ENCODE results near the gene SLC26A9. TPM values are rescaled to one million over a fixed set of nuclear protein-coding genes. Genes with fewer than 3 reads are reported as not detected.

The SLC26A9 gene
- total RNA-seq, 1 experiment from 2014 or later, result not detected

DNA sequence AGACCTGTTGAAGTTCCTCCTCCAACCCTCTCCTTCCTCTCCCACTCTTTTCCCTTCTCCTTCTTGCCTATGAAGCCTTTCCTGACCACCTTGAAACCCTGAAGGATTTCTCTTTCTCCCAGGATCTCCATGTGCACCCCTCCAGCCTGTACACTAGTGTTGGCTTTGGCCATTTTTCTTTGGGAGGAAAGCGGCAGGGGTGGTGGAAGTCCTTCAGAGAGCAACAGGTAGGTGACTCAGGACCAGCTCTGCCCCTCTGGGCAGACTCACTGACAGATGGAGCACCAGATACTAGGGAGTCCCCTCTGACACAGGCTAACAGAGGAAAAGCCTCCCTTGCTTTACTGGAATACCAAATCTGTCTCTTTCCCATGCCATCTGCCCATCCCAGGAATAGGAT is 4.6 kb downstream of the SLC26A9 start:
- H3K27ac ChIP-seq (ENCODE audit: low read length), result no peak overlapping the region
- TF ChIP-seq, protein P1, sequence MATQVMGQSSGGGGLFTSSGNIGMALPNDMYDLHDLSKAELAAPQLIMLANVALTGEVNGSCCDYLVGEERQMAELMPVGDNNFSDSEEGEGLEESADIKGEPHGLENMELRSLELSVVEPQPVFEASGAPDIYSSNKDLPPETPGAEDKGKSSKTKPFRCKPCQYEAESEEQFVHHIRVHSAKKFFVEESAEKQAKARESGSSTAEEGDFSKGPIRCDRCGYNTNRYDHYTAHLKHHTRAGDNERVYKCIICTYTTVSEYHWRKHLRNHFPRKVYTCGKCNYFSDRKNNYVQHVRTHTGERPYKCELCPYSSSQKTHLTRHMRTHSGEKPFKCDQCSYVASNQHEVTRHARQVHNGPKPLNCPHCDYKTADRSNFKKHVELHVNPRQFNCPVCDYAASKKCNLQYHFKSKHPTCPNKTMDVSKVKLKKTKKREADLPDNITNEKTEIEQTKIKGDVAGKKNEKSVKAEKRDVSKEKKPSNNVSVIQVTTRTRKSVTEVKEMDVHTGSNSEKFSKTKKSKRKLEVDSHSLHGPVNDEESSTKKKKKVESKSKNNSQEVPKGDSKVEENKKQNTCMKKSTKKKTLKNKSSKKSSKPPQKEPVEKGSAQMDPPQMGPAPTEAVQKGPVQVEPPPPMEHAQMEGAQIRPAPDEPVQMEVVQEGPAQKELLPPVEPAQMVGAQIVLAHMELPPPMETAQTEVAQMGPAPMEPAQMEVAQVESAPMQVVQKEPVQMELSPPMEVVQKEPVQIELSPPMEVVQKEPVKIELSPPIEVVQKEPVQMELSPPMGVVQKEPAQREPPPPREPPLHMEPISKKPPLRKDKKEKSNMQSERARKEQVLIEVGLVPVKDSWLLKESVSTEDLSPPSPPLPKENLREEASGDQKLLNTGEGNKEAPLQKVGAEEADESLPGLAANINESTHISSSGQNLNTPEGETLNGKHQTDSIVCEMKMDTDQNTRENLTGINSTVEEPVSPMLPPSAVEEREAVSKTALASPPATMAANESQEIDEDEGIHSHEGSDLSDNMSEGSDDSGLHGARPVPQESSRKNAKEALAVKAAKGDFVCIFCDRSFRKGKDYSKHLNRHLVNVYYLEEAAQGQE (IDR thresholded peaks at IDR 0.05; ENCODE audit: insufficient read depth in 1 of 2, low read depth in 2 of 2, low read length in 1 of 2), result no peak
- TF ChIP-seq POLR2AphosphoS5 (IDR thresholded peaks at IDR 0.05; ENCODE audit: low read depth, low read length) (no peak), TCF7L2 (IDR thresholded peaks at IDR 0.05; ENCODE audit: low read depth, low read length) (no peak), CTCF (IDR thresholded peaks at IDR 0.05) (no peak), SIN3A (IDR thresholded peaks at IDR 0.05; ENCODE audit: borderline replicate concordance, insufficient read depth, low read depth, low read length) (no peak)
- H3K36me3 ChIP-seq (ENCODE audit: control insufficient read depth, insufficient read depth, low read length), result no peaks in the 10 kb centered on the region
- no peak overlapping the region for H3K4me3 ChIP-seq (ENCODE audit: low read depth in 2 of 2, low read length in 2 of 2)
- H3K4me1 ChIP-seq (ENCODE audit: control insufficient read depth, insufficient read depth, low read length), result no peaks in the 10 kb centered on the region
- in situ Hi-C loops (cut with HindIII; ENCODE audit: low pct_unique_long_range_greater_than_20kb, low sequenced_read_pairs), result no loop called here
- intact Hi-C loops (cut with micrococcal nuclease; ENCODE audit: unreplicated experiment), result no loop called here
- BruUV-seq (replicated peaks), result no TSS peak
- ChIA-PET POLR2A (no interaction called here), CTCF (no interaction called here)
- H3K27me3 ChIP-seq (ENCODE audit: control insufficient read depth, insufficient read depth, low read length), result peaks cover 6% of the 10 kb centered on the region; the same call in 1 of the 2 replicates
- DNase-seq (ENCODE audit: low read depth, low spot score) (no peak), ATAC-seq (no peak)
- no peaks in the 10 kb centered on the region for H3K9me3 ChIP-seq (ENCODE audit: control insufficient read depth, insufficient read depth, low read depth, low read length)

GRCh38 chr1:205936846-205937586 is 6.2 kb downstream of the SLC26A9 start:
- no peak overlapping the region for H3K4me3 ChIP-seq (ENCODE audit: low read depth in 2 of 2, low read length in 2 of 2)
- H3K36me3 ChIP-seq (ENCODE audit: control insufficient read depth, insufficient read depth, low read length), result no peaks in the 10 kb centered on the region
- in situ Hi-C loops (cut with HindIII; ENCODE audit: low pct_unique_long_range_greater_than_20kb, low sequenced_read_pairs), result no loop called here
- H3K27ac ChIP-seq (ENCODE audit: low read length), result no peak overlapping the region
- no peaks in the 10 kb centered on the region for H3K9me3 ChIP-seq (ENCODE audit: control insufficient read depth, insufficient read depth, low read depth, low read length)
- H3K4me1 ChIP-seq (ENCODE audit: control insufficient read depth, insufficient read depth, low read length), result no peaks in the 10 kb centered on the region
- CTCF ChIA-PET, result no interaction called here
- no TSS peak for BruUV-seq (replicated peaks)
- ATAC-seq, result no peak
- TF ChIP-seq POLR2AphosphoS5 (IDR thresholded peaks at IDR 0.05; ENCODE audit: low read depth, low read length) (no peak), TCF7L2 (IDR thresholded peaks at IDR 0.05; ENCODE audit: low read depth, low read length) (no peak), SIN3A (IDR thresholded peaks at IDR 0.05; ENCODE audit: borderline replicate concordance, insufficient read depth, low read depth, low read length) (no peak), CTCF (IDR thresholded peaks at IDR 0.05) (no peak)
- TF ChIP-seq, protein P1 (IDR thresholded peaks at IDR 0.05; ENCODE audit: insufficient read depth in 1 of 2, low read depth in 2 of 2, low read length in 1 of 2), result no peak
- POLR2A ChIA-PET, result no interaction called here
- no peak for DNase-seq (ENCODE audit: low read depth, low spot score)
- H3K27me3 ChIP-seq (ENCODE audit: control insufficient read depth, insufficient read depth, low read length), result peaks cover 3% of the 10 kb centered on the region
- intact Hi-C loops (cut with micrococcal nuclease; ENCODE audit: unreplicated experiment), result no loop called here
